Measurements from ENCODE around the gene SRSF6. TPM values are rescaled to one million over a fixed set of nuclear protein-coding genes. Genes with fewer than 3 reads are reported as not detected.
A peak's percentile ranks its signal among the peaks of the same experiment; 100 is the strongest.

SRSF6 gene
- total and polyA plus RNA-seq, 4 donors = 60.0 to 247 (median 168) TPM

- H3K36me3 ChIP-seq (ENCODE audit: control insufficient read depth, insufficient read depth, low read length) = no peaks in the 10 kb centered on the region
- no peaks in the 10 kb centered on the region for H3K27me3 ChIP-seq (ENCODE audit: control insufficient read depth, insufficient read depth, low read length)
- H3K9me3 ChIP-seq (ENCODE audit: control insufficient read depth, insufficient read depth, low read length) = no peaks in the 10 kb centered on the region
- H3K27ac ChIP-seq (ENCODE audit: low read depth, low read length) = no peak overlapping the region
- no peak overlapping the region for H3K4me3 ChIP-seq (ENCODE audit: low read depth, low read length)
- H3K4me1 ChIP-seq (ENCODE audit: control insufficient read depth, insufficient read depth, low read length) = peaks cover 4% of the 10 kb centered on the region
- WGBS (ENCODE audit: insufficient coverage) = 27% methylated on average over 6 of the region's 10 CpGs
- DNase-seq (ENCODE audit: low read depth in 4 of 6, low spot score in 6 of 6) = peak in 1 of 6 donors; percentile 72
Measured at GRCh38 chr20:43430265-43431133, 27.2 kb upstream of the SRSF6 start.

GRCh38 chr20:43431134-43431519 is 26.6 kb upstream of the SRSF6 start:
- DNase-seq (ENCODE audit: low read depth in 4 of 6, low spot score in 6 of 6) = peak in 1 of 6 donors; percentile 43
- Histone ChIP-seq H3K27ac (ENCODE audit: low read depth, low read length) (no peak overlapping the region), H3K4me3 (ENCODE audit: low read depth, low read length) (no peak overlapping the region), H3K9me3 (ENCODE audit: control insufficient read depth, insufficient read depth, low read length) (no peaks in the 10 kb centered on the region), H3K36me3 (ENCODE audit: control insufficient read depth, insufficient read depth, low read length) (no peaks in the 10 kb centered on the region), H3K27me3 (ENCODE audit: control insufficient read depth, insufficient read depth, low read length) (no peaks in the 10 kb centered on the region), H3K4me1 (ENCODE audit: control insufficient read depth, insufficient read depth, low read length) (peaks cover 4% of the 10 kb centered on the region)
- no CpG with 5 or more reads among the region's 7 CpGs for WGBS (ENCODE audit: insufficient coverage)

GRCh38 chr20:43432498-43432897 is 25.2 kb upstream of the SRSF6 start:
- DNase-seq (ENCODE audit: low read depth in 4 of 6, low spot score in 6 of 6) = peak in 1 of 6 donors; percentile 12
- Histone ChIP-seq H3K9me3 (ENCODE audit: control insufficient read depth, insufficient read depth, low read length) (no peaks in the 10 kb centered on the region), H3K27me3 (ENCODE audit: control insufficient read depth, insufficient read depth, low read length) (no peaks in the 10 kb centered on the region), H3K27ac (ENCODE audit: low read depth, low read length) (no peak overlapping the region), H3K36me3 (ENCODE audit: control insufficient read depth, insufficient read depth, low read length) (no peaks in the 10 kb centered on the region), H3K4me3 (ENCODE audit: low read depth, low read length) (no peak overlapping the region), H3K4me1 (ENCODE audit: control insufficient read depth, insufficient read depth, low read length) (peaks cover 4% of the 10 kb centered on the region)
- WGBS (ENCODE audit: insufficient coverage) = no CpG with 5 or more reads among the region's 1 CpG

GRCh38 chr20:43433250-43433854 is 24.3 kb upstream of the SRSF6 start:
- no peaks in the 10 kb centered on the region for H3K27me3 ChIP-seq (ENCODE audit: control insufficient read depth, insufficient read depth, low read length)
- H3K9me3 ChIP-seq (ENCODE audit: control insufficient read depth, insufficient read depth, low read length) = no peaks in the 10 kb centered on the region
- WGBS (ENCODE audit: insufficient coverage) = 97% methylated on average over 4 of the region's 4 CpGs
- DNase-seq (ENCODE audit: low read depth in 4 of 6, low spot score in 6 of 6) = no peak
- peaks cover 4% of the 10 kb centered on the region for H3K4me1 ChIP-seq (ENCODE audit: control insufficient read depth, insufficient read depth, low read length)
- H3K4me3 ChIP-seq (ENCODE audit: low read depth, low read length) = no peak overlapping the region
- H3K27ac ChIP-seq (ENCODE audit: low read depth, low read length) = no peak overlapping the region
- H3K36me3 ChIP-seq (ENCODE audit: control insufficient read depth, insufficient read depth, low read length) = no peaks in the 10 kb centered on the region

GRCh38 chr20:43434565-43434964 is 23.1 kb upstream of the SRSF6 start:
- no peak overlapping the region for H3K27ac ChIP-seq (ENCODE audit: low read depth, low read length)
- WGBS (ENCODE audit: insufficient coverage) = 93% methylated on average over 6 of the region's 6 CpGs
- no peak overlapping the region for H3K4me3 ChIP-seq (ENCODE audit: low read depth, low read length)
- H3K4me1 ChIP-seq (ENCODE audit: control insufficient read depth, insufficient read depth, low read length) = peaks cover 4% of the 10 kb centered on the region
- H3K36me3 ChIP-seq (ENCODE audit: control insufficient read depth, insufficient read depth, low read length) = no peaks in the 10 kb centered on the region
- DNase-seq (ENCODE audit: low read depth in 4 of 6, low spot score in 6 of 6) = no peak
- H3K9me3 ChIP-seq (ENCODE audit: control insufficient read depth, insufficient read depth, low read length) = no peaks in the 10 kb centered on the region
- H3K27me3 ChIP-seq (ENCODE audit: control insufficient read depth, insufficient read depth, low read length) = no peaks in the 10 kb centered on the region

- Histone ChIP-seq H3K36me3 (ENCODE audit: control insufficient read depth, insufficient read depth, low read length) (no peaks in the 10 kb centered on the region), H3K4me3 (ENCODE audit: low read depth, low read length) (no peak overlapping the region), H3K27me3 (ENCODE audit: control insufficient read depth, insufficient read depth, low read length) (no peaks in the 10 kb centered on the region), H3K9me3 (ENCODE audit: control insufficient read depth, insufficient read depth, low read length) (no peaks in the 10 kb centered on the region), H3K4me1 (ENCODE audit: control insufficient read depth, insufficient read depth, low read length) (no peaks in the 10 kb centered on the region), H3K27ac (ENCODE audit: low read depth, low read length) (no peak overlapping the region)
- 100% methylated on average over 2 of the region's 7 CpGs for WGBS (ENCODE audit: insufficient coverage)
- DNase-seq (ENCODE audit: low read depth in 4 of 6, low spot score in 6 of 6) = no peak
Measured at GRCh38 chr20:43438578-43439316, 18.9 kb upstream of the SRSF6 start.

GRCh38 chr20:43440531-43440930 is 17.2 kb upstream of the SRSF6 start:
- DNase-seq (ENCODE audit: low read depth in 4 of 6, low spot score in 6 of 6) = no peak
- no peaks in the 10 kb centered on the region for H3K9me3 ChIP-seq (ENCODE audit: control insufficient read depth, insufficient read depth, low read length)
- no peak overlapping the region for H3K4me3 ChIP-seq (ENCODE audit: low read depth, low read length)
- no peak overlapping the region for H3K27ac ChIP-seq (ENCODE audit: low read depth, low read length)
- H3K4me1 ChIP-seq (ENCODE audit: control insufficient read depth, insufficient read depth, low read length) = no peaks in the 10 kb centered on the region
- no peaks in the 10 kb centered on the region for H3K27me3 ChIP-seq (ENCODE audit: control insufficient read depth, insufficient read depth, low read length)
- no peaks in the 10 kb centered on the region for H3K36me3 ChIP-seq (ENCODE audit: control insufficient read depth, insufficient read depth, low read length)
- 78% methylated on average over 3 of the region's 7 CpGs for WGBS (ENCODE audit: insufficient coverage)

- Histone ChIP-seq H3K36me3 (ENCODE audit: control insufficient read depth, insufficient read depth, low read length) (no peaks in the 10 kb centered on the region), H3K27me3 (ENCODE audit: control insufficient read depth, insufficient read depth, low read length) (no peaks in the 10 kb centered on the region), H3K9me3 (ENCODE audit: control insufficient read depth, insufficient read depth, low read length) (no peaks in the 10 kb centered on the region), H3K4me1 (ENCODE audit: control insufficient read depth, insufficient read depth, low read length) (no peaks in the 10 kb centered on the region), H3K27ac (ENCODE audit: low read depth, low read length) (no peak overlapping the region), H3K4me3 (ENCODE audit: low read depth, low read length) (no peak overlapping the region)
- 63% methylated on average over 5 of the region's 5 CpGs for WGBS (ENCODE audit: insufficient coverage)
- DNase-seq (ENCODE audit: low read depth in 4 of 6, low spot score in 6 of 6) = peak in 1 of 6 donors; percentile 54
Measured at GRCh38 chr20:43442282-43442880, 15.3 kb upstream of the SRSF6 start.

GRCh38 chr20:43444107-43444506 is 13.6 kb upstream of the SRSF6 start:
- Histone ChIP-seq H3K27ac (ENCODE audit: low read depth, low read length) (no peak overlapping the region), H3K27me3 (ENCODE audit: control insufficient read depth, insufficient read depth, low read length) (no peaks in the 10 kb centered on the region), H3K9me3 (ENCODE audit: control insufficient read depth, insufficient read depth, low read length) (no peaks in the 10 kb centered on the region), H3K4me3 (ENCODE audit: low read depth, low read length) (no peak overlapping the region), H3K4me1 (ENCODE audit: control insufficient read depth, insufficient read depth, low read length) (no peaks in the 10 kb centered on the region), H3K36me3 (ENCODE audit: control insufficient read depth, insufficient read depth, low read length) (no peaks in the 10 kb centered on the region)
- WGBS (ENCODE audit: insufficient coverage) = no CpG with 5 or more reads among the region's 9 CpGs
- DNase-seq (ENCODE audit: low read depth in 4 of 6, low spot score in 6 of 6) = no peak

All from spinal cord (tissue), 10 donors.